Testis (tissue), 3 donors: ENCODE data around the gene ACTL8. TPM values are rescaled to one million over a fixed set of nuclear protein-coding genes. Genes with fewer than 3 reads are reported as not detected.

Experiments
- DNase-seq: peaks from one replicate; pipeline ENCODE4 v3.0.0-alpha.2; 2019
- H3K27ac ChIP-seq, 2 donors: fragments of 200-600 bp; sonication (generic); one replicate each; pipeline ENCODE4 v1.5.1; 2019
- H3K27me3 ChIP-seq: fragments of 200-600 bp; sonication (generic); one replicate; pipeline ENCODE4 v1.5.1; 2019
- H3K36me3 ChIP-seq: fragments of 200-600 bp; sonication (generic); one replicate; pipeline ENCODE4 v1.5.1; 2017; ENCODE audit warnings: low read depth; ENCODE audit errors: missing control alignments
- H3K4me1 ChIP-seq: fragments of 200-600 bp; sonication (generic); one replicate; pipeline ENCODE4 v1.5.1; 2019
- H3K4me3 ChIP-seq, 2 donors: fragments of 200-600 bp; sonication (generic); one replicate each; pipeline ENCODE4 v1.5.1; 2017 to 2019
- H3K9me3 ChIP-seq: fragments of 200-600 bp; sonication (generic); one replicate; pipeline ENCODE4 v1.5.1; 2017
- POLR2A ChIP-seq: fragments of 450-650 bp; IDR thresholded peaks from one replicate; pipeline ENCODE4 v1.6.1; 2017; ENCODE audit warnings: antibody characterized with exemption, mild to moderate bottlenecking, moderate library complexity
- WGBS, 2 donors: methylation state at CpG; one replicate each; pipeline ENCODE4 v1.1.5; 2018; 5-methylcytosine and 5-hydroxymethylcytosine counted together
- intact Hi-C: fragments of 100-400 bp; cut with DNase I; formaldehyde crosslinking; loops from one replicate; pipeline ENCODE4 v1.15.1; 2023; ENCODE audit warnings: low total_unique reads
- polyA plus RNA-seq: library from polyadenylated mRNA; stranded (reverse); fragments of 350-450 nt; fragmentation: Illumina TruSeq; extraction: RNeasy Lipid Tissue Mini Kit (QIAGEN cat#74804); gene quantifications from one replicate; pipeline ENCODE4 v1.2.3, GENCODE V29; 2014; ENCODE audit warnings: low read depth, low replicate concordance; ENCODE audit not compliant: insufficient read depth
- total RNA-seq, 2 donors: library from RNA; depleted of rRNA; stranded (reverse); fragments of >200 nt; gene quantifications; one replicate each; pipeline ENCODE4 v1.2.3, GENCODE V29; 2016
- TF ChIP-seq, protein P1 (sequence below), 3 experiments: fragments of 450-650 bp in 2 of 3; fragments of 200-600 bp in 1 of 3; sonication (generic) in 1 of 3; IDR thresholded peaks; one replicate each; pipeline ENCODE4 v1.5.1; 2016 to 2019; ENCODE audit warnings: antibody characterized with exemption in 3 of 3, mild to moderate bottlenecking in 2 of 3, moderate library complexity in 1 of 3

The ACTL8 gene
- total and polyA plus RNA-seq, 3 donors from 2014 or later = 10.9 to 12.8 (median 12.6) TPM

DNA sequence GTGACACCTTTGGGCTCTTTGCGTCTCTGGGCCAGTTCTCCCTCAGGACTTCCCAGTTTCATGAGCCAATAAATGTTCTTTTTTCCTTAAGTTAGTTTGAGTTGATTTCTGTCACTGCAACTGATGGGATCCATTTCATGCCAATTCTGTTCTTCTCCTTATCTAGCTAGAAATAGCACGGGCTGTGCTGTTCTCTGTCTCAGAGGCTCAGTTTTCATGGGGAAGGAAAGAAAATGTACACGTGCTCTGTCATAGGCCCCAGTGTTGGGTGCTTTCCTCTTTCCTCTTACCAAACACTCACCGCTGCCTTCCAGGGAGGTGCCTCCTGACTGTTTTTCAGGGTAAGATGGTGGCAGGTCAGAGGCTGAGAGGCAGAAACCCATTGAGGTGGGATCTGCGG, 43.2 kb upstream of the ACTL8 start:
- intact Hi-C loops = no loop called here
- WGBS, 2 donors = 50% methylated on average over 5 of the region's 5 CpGs
- H3K9me3 ChIP-seq = no peaks in the 10 kb centered on the region
- H3K36me3 ChIP-seq = no peaks in the 10 kb centered on the region
- no peaks in the 10 kb centered on the region for H3K27me3 ChIP-seq
- TF ChIP-seq, protein P1, sequence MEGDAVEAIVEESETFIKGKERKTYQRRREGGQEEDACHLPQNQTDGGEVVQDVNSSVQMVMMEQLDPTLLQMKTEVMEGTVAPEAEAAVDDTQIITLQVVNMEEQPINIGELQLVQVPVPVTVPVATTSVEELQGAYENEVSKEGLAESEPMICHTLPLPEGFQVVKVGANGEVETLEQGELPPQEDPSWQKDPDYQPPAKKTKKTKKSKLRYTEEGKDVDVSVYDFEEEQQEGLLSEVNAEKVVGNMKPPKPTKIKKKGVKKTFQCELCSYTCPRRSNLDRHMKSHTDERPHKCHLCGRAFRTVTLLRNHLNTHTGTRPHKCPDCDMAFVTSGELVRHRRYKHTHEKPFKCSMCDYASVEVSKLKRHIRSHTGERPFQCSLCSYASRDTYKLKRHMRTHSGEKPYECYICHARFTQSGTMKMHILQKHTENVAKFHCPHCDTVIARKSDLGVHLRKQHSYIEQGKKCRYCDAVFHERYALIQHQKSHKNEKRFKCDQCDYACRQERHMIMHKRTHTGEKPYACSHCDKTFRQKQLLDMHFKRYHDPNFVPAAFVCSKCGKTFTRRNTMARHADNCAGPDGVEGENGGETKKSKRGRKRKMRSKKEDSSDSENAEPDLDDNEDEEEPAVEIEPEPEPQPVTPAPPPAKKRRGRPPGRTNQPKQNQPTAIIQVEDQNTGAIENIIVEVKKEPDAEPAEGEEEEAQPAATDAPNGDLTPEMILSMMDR (IDR thresholded peaks at IDR 0.05) = no peak
- TF ChIP-seq POLR2A = no peak
- peaks cover 6% of the 10 kb centered on the region for H3K4me1 ChIP-seq
- H3K27ac ChIP-seq = peak overlapping the region in 1 of 2 donors; percentile 1
- no peak overlapping the region for H3K4me3 ChIP-seq
- peak; percentile 36 for DNase-seq

DNA sequence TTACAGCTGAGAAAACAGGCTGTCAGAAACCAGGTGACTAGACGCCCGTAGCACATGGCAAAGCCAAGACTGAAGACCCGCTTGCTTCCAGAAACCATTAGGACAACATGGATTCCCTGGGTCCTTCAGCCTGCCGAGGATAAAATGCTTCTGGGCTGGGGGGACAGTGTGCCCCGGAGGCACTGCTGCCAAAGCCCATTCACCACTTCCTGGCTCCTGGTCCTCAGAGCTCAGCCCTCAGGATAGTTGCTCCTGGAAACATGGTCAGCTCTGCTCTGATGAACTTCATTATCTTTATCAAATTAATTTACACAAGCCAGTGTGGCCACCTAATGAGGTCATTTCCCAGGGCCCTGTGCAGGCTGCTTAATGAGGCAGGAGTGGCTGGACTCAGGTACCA, 41.1 kb upstream of the ACTL8 start:
- Histone ChIP-seq H3K4me3 (no peak overlapping the region), H3K4me1 (peaks cover 6% of the 10 kb centered on the region), H3K27ac (no peak overlapping the region), H3K27me3 (no peaks in the 10 kb centered on the region), H3K36me3 (no peaks in the 10 kb centered on the region), H3K9me3 (no peaks in the 10 kb centered on the region)
- TF ChIP-seq POLR2A = no peak
- TF ChIP-seq, protein P1 (IDR thresholded peaks at IDR 0.05) = no peak
- intact Hi-C loops = no loop called here
- WGBS, 2 donors = 83 to 85% methylated on average over 5 of the region's 5 CpGs
- DNase-seq = no peak

DNA sequence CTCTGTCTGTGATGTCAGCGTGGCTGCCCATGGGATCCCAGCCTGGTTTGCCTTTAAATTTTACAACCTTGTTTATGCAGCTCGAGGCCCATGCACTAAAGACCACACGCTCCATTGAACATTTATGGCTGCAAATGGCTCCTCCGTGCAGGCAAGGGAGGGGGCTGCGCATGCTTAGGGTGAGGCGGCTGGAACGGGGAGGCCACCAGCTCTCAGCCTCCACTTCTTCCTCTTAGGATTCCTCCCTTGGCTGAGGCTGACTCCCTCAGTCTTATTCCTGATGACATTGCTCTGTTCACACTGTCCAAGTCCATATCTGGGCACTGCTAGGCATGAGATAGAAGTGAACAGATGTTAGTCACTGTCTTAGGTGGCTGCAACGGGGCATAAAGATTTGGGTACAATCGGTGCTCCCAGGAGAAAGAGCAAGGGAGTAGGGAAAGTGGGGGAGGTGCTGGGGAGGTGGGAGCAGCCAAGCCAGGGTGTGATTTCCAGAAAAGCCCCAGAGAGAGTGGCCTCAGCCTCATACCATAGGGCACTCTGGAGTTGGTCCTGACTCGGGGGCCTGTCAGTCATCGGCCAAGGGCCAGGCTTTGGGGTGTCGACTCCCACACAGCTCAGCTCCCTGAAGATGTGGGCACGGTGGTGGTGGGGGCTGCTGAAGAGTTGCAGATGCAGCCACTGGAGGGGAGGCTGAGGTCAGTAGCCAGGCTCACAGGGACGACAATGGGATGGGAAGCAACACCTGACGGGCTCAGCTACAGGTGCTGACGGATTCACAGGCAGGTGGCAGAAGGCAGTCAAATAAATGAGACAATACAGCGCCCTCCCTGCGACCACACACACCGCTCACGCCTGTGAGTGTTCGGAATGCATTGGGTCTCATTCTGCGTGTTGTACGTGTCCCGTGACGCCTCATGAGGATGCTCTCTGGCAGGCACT, 37.3 kb upstream of the ACTL8 start:
- Histone ChIP-seq H3K4me3 (no peak overlapping the region), H3K4me1 (no peaks in the 10 kb centered on the region), H3K9me3 (no peaks in the 10 kb centered on the region), H3K36me3 (no peaks in the 10 kb centered on the region), H3K27ac (no peak overlapping the region), H3K27me3 (no peaks in the 10 kb centered on the region)
- intact Hi-C loops = no loop called here
- TF ChIP-seq, protein P1 (IDR thresholded peaks at IDR 0.05) = no peak
- TF ChIP-seq POLR2A = no peak
- WGBS, 2 donors = 73 to 78% methylated on average over 23 to 25 of the region's 25 CpGs
- DNase-seq = no peak

DNA sequence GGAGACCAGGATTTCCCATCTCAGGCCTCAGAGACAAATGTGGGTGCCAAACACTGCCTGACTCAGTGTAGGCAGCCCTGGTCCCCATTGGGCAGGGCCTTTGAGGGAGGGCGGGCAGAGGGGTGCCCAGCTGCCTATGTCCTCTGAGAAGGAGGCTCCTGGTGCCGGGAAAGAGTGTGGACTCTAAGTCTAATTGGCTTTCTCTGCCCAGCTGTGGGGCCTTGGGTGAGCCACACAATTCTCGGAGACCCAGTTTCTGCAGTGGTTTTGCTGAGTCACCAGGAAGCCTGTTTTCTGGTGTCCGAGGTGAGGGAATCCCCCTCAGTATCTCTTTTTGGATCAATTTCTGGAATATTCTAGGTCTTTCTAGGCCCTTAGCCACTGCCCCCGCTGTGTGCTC, 35.3 kb upstream of the ACTL8 start:
- Histone ChIP-seq H3K27me3 (no peaks in the 10 kb centered on the region), H3K9me3 (no peaks in the 10 kb centered on the region), H3K36me3 (no peaks in the 10 kb centered on the region), H3K4me3 (no peak overlapping the region), H3K27ac (no peak overlapping the region), H3K4me1 (no peaks in the 10 kb centered on the region)
- intact Hi-C loops = no loop called here
- DNase-seq = no peak
- TF ChIP-seq, protein P1 (IDR thresholded peaks at IDR 0.05) = no peak
- no peak for TF ChIP-seq POLR2A
- 86% methylated on average over 3 to 5 of the region's 5 CpGs for WGBS, 2 donors

DNA sequence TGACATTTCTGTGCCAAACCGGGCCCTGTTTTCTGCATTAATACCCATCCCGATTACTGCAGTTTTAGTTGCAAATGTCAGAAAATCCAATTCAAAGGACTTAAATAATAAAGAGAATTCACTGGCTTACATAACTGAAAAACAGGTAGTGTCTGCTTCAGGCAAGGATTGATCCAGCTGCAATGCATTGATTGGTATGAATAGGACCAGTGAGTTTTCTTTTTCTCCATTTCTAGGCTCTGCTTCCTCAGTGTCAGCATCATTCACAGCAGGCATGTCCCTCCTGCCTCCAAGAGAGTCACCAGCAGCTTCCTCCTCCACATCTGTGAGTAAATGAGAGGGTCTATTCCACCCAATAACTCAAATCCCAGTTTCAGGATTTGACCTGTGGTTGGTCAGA, 33.7 kb upstream of the ACTL8 start:
- Histone ChIP-seq H3K9me3 (no peaks in the 10 kb centered on the region), H3K27me3 (no peaks in the 10 kb centered on the region), H3K27ac (no peak overlapping the region), H3K4me3 (no peak overlapping the region), H3K36me3 (no peaks in the 10 kb centered on the region), H3K4me1 (no peaks in the 10 kb centered on the region)
- 93 to 99% methylated on average over 2 of the region's 2 CpGs for WGBS, 2 donors
- TF ChIP-seq POLR2A = no peak
- DNase-seq = no peak
- intact Hi-C loops = no loop called here
